ENCODE data around the gene AVPR1B. TPM values are rescaled to one million over a fixed set of nuclear protein-coding genes. Genes with fewer than 3 reads are reported as not detected.

Gene AVPR1B
- polyA plus RNA-seq, 1 experiment = not detected

- Histone ChIP-seq H3K4me3 (ENCODE audit: low read depth, low read length) (no peak overlapping the region), H3K27ac (ENCODE audit: low read depth, low read length) (no peak overlapping the region), H3K9me3 (ENCODE audit: control insufficient read depth, insufficient read depth, low read length) (peaks cover 2% of the 10 kb centered on the region; the same call in 1 of the 2 replicates), H3K27me3 (ENCODE audit: control insufficient read depth, insufficient read depth, low read length) (peaks cover 32% of the 10 kb centered on the region)
- no peak for TF ChIP-seq CTCF (IDR thresholded peaks at IDR 0.05; ENCODE audit: low read depth, low read length)
- ChIA-PET POLR2A (no interaction called here), CTCF (interaction anchor here (0.7 kb wide), 1 partner anchor 1876 kb away, joined by 3 read pairs; no protein-coding TSS in a partner anchor)
- DNase-seq (ENCODE audit: low read depth, low spot score) = no peak
Measured at GRCh38 chr1:206121269-206121668, 4.1 kb upstream of the AVPR1B start.

- Histone ChIP-seq H3K4me3 (ENCODE audit: low read depth, low read length) (no peak overlapping the region), H3K27me3 (ENCODE audit: control insufficient read depth, insufficient read depth, low read length) (peaks cover 38% of the 10 kb centered on the region), H3K9me3 (ENCODE audit: control insufficient read depth, insufficient read depth, low read length) (peaks cover 2% of the 10 kb centered on the region; the same call in 1 of the 2 replicates), H3K27ac (ENCODE audit: low read depth, low read length) (no peak overlapping the region)
- no peak for TF ChIP-seq CTCF (IDR thresholded peaks at IDR 0.05; ENCODE audit: low read depth, low read length)
- CTCF ChIA-PET = no interaction called here
- POLR2A ChIA-PET = no interaction called here
- DNase-seq (ENCODE audit: low read depth, low spot score) = no peak
Measured at GRCh38 chr1:206120406-206120805, 3.2 kb upstream of the AVPR1B start.

- Histone ChIP-seq H3K27me3 (ENCODE audit: control insufficient read depth, insufficient read depth, low read length) (peaks cover 46% of the 10 kb centered on the region), H3K27ac (ENCODE audit: low read depth, low read length) (no peak overlapping the region), H3K9me3 (ENCODE audit: control insufficient read depth, insufficient read depth, low read length) (peaks cover 2% of the 10 kb centered on the region; the same call in 1 of the 2 replicates), H3K4me3 (ENCODE audit: low read depth, low read length) (peak overlapping the region; percentile 32)
- ChIA-PET POLR2A (no interaction called here), CTCF (no interaction called here)
- TF ChIP-seq CTCF (IDR thresholded peaks at IDR 0.05; ENCODE audit: low read depth, low read length) = no peak
- DNase-seq (ENCODE audit: low read depth, low spot score) = no peak
Measured at GRCh38 chr1:206116873-206117150, 376 bp downstream of the AVPR1B start.

GRCh38 chr1:206116191-206116872 is 856 bp downstream of the AVPR1B start:
- POLR2A ChIA-PET = no interaction called here
- CTCF ChIA-PET = interaction anchor here (1.1 to 1.7 kb wide), 2 partner anchors 10 to 139 kb away, joined by 3 to 7 read pairs; no protein-coding TSS in a partner anchor
- peaks cover 48% of the 10 kb centered on the region for H3K27me3 ChIP-seq (ENCODE audit: control insufficient read depth, insufficient read depth, low read length)
- no peak overlapping the region for H3K4me3 ChIP-seq (ENCODE audit: low read depth, low read length)
- H3K9me3 ChIP-seq (ENCODE audit: control insufficient read depth, insufficient read depth, low read length) = peaks cover 2% of the 10 kb centered on the region; the same call in 1 of the 2 replicates
- H3K27ac ChIP-seq (ENCODE audit: low read depth, low read length) = no peak overlapping the region
- TF ChIP-seq CTCF (IDR thresholded peaks at IDR 0.05; ENCODE audit: low read depth, low read length) = no peak
- DNase-seq (ENCODE audit: low read depth, low spot score) = no peak

GRCh38 chr1:206115791-206116190 is 1.4 kb downstream of the AVPR1B start:
- TF ChIP-seq CTCF (IDR thresholded peaks at IDR 0.05; ENCODE audit: low read depth, low read length) = no peak
- Histone ChIP-seq H3K4me3 (ENCODE audit: low read depth, low read length) (no peak overlapping the region), H3K27ac (ENCODE audit: low read depth, low read length) (no peak overlapping the region), H3K9me3 (ENCODE audit: control insufficient read depth, insufficient read depth, low read length) (peaks cover 2% of the 10 kb centered on the region; the same call in 1 of the 2 replicates), H3K27me3 (ENCODE audit: control insufficient read depth, insufficient read depth, low read length) (peaks cover 53% of the 10 kb centered on the region)
- CTCF ChIA-PET = interaction anchor here (1.1 to 1.7 kb wide), 2 partner anchors 9 to 138 kb away, joined by 3 to 7 read pairs; no protein-coding TSS in a partner anchor
- POLR2A ChIA-PET = no interaction called here
- no peak for DNase-seq (ENCODE audit: low read depth, low spot score)
